NCI-H2196 (cell line): ENCODE data around the gene CTXND2.
A peak's percentile ranks its signal among the peaks of the same experiment; 100 is the strongest.
"Not testable (repeated sequence)": the region's sequence is repeated elsewhere in the genome, so short reads cannot be mapped to it uniquely, and the experiment has no call there.

Experiments
- DNase-seq: peaks from one replicate; lab custom pipeline; 2025; ENCODE audit not compliant: unreplicated experiment; lab: John Stamatoyannopoulos, UW

CTXND2 gene

DNA sequence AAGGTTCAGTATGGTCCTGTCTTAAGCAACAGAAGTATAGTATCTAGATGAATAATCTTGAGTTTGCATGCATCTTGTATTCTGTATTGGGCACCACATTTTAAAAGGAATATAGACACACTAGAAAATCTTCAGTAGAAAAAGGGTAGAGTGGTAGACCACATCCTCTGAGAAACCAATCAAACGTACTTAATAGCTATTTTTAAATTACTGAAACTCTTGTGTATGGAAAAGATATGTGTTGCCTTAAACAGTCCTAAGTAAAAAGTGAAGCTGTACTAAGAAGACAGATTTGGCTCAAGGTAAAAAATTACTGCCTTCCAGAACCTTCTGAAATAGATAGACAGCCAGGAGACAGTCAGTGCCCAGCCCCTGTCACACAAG is 3.1 kb downstream of the CTXND2 start:
- no peak for DNase-seq

DNA sequence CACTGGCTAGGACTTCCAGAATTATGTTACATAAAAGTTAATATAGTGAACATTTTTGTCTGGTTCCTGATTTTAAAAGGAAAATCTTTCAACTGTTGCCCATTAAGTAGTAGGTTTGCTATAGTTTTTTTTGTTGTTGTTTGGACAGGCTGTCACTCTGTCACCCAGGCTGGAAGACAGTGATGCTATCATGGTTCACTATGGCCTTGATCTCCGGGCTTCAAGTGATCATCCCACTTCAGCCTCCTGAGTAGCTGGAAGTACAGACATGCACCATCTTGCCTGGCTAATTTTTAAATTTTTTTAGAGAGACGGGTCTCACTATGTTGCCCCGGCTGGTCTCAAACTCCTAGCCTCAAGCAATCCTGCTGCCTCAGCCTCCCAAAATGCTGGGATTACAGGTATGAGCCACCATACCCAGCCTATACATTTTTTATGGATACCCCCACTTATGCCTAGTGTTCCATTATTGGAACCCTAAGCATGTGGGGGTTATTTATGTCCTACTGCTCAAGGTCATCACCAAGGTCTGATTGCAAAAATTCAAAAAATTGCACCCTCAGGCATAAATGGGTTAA is 6.5 kb downstream of the CTXND2 start:
- DNase-seq: no peak

DNA sequence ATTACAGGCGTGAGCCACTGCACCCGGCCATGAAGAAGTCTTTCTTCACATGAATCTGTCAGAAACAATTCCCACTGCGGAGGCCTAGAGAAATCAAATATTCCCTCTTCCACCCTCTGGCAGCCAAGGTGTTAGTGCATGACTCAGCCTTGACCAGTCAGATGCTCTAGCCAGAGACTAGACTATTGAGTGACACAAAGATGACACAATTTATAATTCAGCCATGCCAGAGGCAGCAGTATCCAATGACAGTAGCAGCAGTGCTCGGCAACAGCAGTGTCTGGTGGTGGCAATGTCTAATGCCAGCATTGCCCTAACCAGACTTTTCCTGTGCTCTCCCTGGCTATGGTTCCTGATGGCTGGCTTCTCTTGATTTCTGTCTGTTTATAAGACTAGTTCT is 8.7 kb downstream of the CTXND2 start:
- DNase-seq: peak; percentile 49

DNA sequence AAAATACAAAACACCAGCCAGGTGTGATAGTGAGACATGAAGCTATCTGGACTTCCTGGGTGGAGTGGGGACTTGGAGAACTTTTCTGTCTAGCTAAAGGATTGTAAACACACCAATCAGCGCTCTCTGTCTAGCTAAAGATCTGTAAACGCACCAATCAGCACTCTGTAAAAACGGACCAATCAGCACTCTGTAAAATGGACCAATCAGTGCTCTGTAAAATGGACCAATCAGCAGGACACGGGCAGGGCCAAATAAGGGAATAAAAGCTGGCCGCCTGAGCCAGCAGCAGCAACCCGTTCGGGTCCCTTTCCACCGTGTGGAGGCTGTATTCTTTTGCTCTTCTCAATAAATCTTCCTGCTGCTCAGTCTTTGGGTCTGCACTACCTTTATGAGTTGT is 12.9 kb downstream of the CTXND2 start:
- DNase-seq: not testable (repeated sequence)

DNA sequence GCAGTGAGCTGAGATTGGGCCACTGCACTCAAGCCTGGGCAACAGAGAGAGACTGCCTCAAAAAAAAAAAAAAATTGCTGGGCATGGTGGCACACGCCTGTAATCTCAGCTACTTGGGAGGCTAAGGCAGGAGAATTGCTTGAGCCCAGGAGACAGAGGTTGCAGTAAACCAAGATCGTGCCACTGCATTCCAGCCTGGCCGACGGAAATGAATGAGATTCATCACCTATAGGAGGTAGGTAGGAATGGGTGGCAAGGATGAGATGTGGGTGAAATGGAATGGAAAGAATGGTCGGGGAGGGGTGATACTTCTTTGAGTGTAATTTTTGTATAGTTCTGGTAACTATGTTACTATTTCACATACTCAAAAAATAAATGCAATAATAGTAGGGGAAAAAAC is 15.4 kb downstream of the CTXND2 start:
- DNase-seq: no peak

DNA sequence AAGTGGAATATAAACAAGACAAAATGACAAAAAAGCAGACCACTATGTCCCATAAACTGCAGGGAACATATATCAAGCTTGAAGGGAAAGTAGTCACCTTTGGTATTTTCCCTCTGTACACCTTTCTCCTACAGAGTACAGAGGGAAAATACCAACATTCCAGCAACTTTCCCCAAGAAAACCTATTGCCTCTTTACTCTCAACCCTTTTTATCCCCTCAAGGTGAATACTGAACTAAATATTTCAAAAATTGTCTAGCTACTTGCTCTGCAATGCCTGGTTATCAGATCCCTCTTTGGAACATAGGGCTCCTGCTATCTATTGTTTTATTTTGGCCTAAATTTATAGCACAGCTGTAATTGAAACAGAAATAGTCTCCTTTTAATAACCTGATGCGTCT is 15.8 kb downstream of the CTXND2 start:
- DNase-seq: no peak

DNA sequence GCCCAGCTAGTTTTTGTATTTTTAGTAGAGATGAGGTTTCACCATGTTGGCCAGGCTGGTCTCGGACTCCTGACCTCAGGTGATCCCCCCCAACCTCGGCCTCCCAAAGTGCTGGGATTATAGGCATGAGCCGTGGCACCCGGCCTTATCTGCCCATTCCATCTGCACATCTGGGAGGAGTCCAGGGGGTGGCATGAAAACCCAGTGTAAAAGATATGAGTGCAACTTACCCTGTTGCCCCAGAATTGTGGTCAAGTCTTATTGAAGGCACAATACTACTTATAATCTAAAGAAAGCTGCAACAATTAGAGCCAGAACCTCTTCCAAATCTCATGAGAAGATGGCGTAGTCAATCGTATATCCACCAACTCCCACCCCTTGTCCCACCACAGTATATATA is 18.4 kb downstream of the CTXND2 start:
- DNase-seq: no peak

DNA sequence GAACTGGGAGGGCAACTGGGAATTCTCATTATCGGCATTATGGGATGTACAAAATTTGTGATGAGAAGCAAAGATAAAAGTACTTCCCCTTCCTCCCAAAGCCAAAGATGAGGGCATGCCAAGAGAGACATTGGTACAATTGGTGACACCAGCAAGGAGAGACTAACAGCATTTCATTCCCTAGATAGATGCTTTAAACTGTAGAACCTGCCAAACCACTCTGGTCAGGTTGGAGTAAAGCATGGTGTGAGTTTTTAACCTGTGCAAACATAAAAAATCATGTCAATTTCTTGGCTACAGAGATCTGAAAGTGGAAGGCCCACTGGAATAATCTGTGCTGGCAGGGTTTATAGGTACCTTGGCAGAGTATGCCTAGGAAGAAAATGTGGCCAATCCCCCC is 19.4 kb downstream of the CTXND2 start:
- DNase-seq: no peak

DNA sequence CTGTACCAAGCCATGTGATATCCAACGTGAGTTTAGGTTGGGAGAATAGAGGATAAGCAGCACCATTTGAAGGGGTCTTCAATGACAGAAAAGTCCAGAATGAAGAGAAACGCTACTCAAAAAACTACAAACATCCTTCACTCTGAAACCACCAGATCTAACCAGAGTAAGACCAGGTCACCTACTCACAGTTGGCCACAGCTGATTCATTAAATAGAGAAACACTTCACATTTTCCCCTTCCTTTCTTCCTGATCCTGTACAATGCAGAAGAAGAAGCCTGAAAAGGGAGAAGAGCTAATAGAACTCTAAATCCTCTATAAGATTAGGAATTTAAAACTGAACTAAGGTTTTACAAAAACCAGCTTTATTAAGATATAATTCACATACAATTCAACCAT is 19.9 kb downstream of the CTXND2 start:
- DNase-seq: no peak

DNA sequence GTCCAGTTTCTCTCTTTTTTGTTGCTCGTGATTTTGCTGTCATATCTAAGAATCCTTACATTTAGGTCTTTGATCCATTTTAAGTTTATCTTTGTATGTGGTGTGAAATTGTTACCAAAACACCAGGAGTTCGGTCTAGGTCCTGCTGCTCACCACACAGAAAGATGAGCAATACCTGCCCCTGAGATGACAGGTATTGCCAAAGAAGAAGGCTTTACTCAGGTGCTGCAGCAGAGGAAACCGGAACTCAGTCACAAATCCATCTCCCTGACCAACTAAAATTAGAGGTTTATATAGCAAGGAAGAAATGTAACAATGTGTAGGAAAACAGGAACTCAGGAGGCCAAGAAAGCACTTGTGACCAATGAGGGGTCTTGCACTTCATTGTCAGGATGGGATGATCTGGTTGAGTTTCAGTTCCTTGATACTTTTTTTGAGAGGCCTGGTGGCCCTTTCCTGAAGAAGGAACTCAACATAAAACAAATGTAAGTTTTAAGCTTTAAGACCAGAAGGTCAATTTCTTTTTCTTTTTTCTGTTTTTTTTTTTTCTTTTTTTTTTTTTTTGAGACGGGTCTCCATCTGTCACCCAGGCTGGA is 22.7 kb downstream of the CTXND2 start:
- DNase-seq: no peak

DNA sequence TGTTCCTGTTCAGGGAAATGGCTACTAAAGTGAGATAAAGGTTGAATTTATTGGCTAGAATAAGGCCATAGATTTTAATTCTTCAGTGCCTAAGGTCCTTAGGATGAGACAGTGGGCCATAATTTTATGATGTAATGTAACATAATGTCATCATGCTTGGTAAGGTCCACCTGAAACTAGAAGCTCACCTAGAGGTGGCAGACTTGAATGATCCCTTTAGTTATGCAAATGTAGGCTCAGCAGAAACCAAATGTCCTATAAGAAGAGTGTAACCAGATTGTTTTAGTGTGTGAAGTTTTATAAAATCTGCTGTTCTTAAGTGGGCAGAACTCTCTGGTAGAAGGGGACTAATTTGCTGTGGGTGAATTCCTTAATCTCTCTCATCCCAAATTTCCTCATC is 25.7 kb downstream of the CTXND2 start:
- no peak for DNase-seq

DNA sequence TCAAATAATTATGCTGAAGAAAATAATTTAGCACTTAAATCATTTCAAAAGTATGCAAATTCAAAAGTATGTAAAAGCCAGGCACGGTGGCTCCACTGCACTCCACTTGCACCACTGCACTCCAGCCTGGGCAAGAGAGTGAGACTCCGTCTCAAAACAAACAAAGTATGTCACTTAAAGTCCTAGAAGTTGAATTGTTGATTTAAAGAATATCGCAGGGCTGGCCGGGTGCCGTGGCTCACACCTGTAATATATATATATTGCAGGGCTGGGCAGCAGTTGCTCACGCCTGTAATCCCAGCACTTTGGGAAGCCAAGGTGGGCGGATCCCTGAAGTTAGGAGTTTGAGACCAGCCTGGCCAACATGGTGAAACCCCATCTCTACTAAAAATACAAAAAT is 30.5 kb downstream of the CTXND2 start:
- no peak for DNase-seq

DNA sequence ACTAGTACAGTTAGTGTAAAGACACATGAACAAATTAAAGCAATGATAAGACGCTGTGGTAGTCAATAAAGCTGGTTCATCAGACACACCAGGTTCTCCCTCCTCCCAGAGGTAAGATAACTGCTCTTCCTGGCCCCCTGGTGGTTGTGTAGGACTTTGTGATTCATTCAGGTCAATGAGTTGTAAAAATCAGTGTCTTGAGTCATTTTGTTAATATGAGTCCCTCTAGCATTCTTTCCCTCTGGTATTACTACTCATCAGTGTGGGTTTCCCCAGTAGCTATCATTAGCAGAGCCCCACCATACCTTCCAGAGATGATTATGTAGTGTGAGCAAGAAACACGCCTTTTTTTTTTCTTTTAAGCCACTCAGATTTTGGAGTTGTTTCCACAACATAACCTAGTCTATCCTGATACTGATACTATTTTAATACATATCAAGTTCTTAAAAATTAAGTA is 35.6 kb downstream of the CTXND2 start:
- DNase-seq: peak; percentile 79

DNA sequence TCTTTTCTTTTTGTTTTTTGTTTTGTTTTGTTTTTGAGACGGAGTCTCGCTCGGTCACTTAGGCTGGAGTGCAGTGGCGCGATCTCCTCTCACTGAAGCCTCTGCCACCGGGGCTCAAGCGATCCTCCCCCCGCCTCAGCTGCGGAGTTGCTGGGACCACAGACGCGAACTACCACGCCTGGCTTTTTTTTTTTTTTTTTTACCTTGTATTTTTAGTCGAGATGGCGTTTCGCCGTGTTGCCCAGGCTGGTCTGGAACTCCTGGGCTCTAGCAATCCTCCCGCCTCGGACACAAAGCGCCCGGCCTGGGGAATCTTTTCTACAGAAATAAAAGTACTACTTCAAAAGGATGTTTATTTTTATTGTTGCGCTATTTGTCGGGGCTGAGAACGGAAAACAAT is 38.1 kb downstream of the CTXND2 start:
- DNase-seq: no peak

DNA sequence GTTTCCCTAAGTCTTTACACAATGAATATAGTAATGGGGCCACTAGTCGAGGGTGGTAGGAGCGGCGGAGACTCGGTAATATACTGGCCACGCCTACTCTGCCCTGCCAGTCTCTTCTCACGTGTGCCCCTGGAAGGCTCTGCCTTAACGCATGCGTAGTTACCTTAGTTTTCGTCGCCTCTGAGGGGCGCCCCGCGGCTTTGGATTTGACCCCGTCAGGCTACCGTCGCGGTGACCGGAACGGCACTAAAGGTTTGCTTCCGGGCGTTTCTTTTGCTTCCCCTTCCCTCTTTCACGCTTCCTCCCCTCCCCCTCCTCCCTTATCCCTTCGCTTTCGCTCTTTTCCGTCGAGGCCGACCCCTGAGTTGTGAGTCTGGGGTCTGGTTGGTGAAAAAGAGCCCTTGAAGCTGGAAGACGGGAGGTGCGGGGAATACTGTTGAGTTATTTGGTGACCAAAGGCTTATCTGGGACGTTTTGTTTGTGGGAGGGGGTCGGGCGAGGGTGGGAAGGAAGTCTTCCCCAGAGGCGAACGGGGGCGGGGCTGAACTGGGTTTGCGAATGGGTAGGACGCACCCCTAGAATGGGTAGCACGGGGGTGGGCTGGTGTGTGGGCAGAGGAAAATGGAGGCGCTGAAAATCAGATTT is 39.3 kb downstream of the CTXND2 start, which contains the start of gene SETDB1:
Gene SETDB1, plus strand, starts transcription at position 267 of the 645 bp plus-strand sequence. CDS start 1,352 bp downstream, outside the sequence.
- peak; percentile 98 for DNase-seq

DNA sequence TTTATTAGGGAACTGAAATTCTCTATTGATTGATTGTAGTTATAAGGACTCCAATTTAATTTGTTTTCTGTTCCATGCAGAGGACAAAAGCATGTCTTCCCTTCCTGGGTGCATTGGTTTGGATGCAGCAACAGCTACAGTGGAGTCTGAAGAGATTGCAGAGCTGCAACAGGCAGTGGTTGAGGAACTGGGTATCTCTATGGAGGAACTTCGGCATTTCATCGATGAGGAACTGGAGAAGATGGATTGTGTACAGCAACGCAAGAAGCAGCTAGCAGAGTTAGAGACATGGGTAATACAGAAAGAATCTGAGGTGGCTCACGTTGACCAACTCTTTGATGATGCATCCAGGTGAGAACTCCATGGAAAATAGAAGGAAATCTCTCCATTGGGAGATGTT is 40.7 kb downstream of the CTXND2 start:
- DNase-seq: no peak

DNA sequence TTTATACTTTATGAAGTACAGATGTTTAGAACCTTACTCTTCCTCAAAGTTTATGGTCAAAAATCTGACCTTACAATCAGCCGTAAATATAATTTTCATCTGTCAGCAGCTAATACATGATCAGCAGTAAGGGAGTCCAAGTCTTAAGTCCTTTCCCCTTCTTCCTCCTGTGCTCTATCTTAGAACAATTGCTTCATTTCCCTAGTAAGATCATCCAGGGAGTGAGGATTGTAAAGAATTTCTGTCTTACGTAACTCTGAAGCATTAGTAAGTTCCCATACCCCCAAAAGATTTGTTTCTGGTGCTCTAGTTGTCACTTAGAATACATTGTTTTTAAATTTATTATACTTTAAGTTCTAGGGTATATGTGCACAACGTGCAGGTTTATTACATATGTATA is 41.4 kb downstream of the CTXND2 start:
- DNase-seq: no peak

DNA sequence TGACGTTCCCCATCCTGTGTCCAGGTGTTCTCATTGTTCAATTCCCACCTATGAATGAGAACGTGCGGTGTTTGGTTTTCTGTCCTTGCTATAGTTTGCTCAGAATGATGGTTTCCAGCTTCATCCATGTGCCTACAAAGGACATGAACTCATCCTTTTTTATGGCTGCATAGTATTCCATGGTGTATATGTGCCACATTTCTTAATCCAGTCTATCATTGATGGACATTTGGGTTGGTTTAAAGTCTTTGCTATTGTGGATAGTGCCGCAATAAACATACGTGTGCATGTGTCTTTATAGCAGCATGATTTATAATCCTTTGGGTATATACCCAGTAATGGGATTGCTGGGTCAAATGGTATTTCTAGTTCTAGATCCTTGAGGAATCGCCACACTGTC is 41.8 kb downstream of the CTXND2 start:
- DNase-seq: not testable (repeated sequence)

DNA sequence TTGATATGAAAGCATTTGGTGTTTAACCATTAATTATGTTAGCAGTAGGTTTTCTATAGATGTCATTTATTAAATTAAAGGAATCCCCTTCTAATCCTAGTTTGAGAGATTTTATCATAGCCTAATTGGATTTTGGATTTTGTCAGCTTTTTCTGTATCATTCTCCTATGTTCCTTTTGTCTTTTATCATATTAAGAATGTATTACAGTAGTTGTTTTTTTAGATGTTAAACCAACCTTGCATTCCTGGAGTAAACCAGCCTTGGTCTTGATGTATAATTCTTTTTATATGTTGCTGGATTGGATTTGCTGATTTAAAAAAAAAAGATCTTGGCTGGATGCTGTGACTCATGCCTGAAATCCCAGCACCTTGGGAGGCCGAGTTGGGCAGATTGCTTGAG is 44.8 kb downstream of the CTXND2 start:
- DNase-seq: no peak

DNA sequence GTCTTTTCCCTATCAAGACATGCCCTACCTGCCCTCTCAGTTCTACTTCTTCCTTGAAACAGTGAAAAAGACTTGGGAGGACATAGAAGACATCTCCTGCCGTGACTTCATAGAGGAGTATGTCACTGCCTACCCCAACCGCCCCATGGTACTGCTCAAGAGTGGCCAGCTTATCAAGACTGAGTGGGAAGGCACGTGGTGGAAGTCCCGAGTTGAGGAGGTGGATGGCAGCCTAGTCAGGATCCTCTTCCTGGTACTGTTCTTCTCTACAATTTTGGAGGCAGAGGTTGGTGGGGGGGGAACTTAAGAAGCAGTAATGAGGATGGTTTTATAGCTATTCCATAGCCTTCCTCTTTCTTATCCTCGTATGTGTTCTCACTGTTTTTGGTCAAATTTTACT is 57.9 kb downstream of the CTXND2 start:
- no peak for DNase-seq

DNA sequence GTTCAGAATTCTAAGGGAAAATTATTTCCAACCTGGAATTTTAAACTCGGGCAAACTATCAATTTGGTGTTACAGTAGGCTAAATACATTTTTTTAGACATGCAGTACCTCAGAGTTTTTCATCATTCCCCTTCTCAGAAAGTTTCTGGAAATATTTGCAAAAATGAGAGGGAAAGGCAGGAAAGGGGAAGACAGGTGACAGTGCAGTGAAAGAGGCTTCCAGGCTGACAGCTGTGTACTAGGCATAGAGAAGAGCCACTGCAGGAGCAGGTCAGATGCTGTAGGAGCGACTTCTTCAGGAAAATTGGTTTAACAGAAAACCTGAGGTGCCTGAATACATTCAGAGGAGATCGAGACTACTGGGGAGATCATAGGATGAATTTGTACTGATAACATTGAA is 67.8 kb downstream of the CTXND2 start:
- no peak for DNase-seq

DNA sequence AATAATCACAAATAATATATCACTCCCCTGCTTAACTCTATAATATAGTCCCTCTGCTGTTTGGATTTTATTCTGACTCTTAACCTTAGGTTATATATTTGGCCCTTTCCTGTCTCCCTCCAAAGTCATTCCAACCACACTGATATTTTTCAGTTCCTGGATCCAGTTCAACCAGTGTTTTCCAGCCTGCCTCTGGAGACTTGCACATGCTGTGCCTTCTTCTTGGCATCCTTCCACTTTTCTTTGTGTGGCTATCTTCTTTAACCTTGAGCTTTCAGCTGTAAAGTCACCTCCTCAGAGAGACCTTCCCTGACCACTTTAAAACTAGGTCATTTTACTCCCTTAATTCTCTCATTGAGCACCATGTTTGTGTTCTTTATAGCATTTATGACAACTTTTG is 68.3 kb downstream of the CTXND2 start:
- DNase-seq: no peak

DNA sequence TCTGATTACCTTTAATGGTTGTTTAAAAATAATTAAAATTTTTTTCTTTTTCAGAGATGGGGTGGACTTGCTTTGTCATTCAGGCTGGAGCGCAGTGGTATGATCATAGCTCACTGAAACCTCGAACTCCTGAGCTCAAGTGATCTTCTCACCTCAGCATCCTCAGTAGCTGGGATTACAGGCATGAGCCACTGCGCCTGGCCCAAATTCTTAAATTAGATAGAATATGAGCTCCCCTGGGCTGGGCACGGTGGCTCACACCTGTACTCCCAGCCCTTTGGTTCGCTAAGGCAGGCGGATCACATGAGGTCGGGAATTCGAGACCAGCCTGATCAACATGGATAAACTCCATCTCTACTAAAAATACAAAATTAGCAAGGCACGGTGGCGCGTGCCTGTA is 70.7 kb downstream of the CTXND2 start:
- no peak for DNase-seq
